ENCODE data around the gene ZNF513.

ZNF513 gene

DNA sequence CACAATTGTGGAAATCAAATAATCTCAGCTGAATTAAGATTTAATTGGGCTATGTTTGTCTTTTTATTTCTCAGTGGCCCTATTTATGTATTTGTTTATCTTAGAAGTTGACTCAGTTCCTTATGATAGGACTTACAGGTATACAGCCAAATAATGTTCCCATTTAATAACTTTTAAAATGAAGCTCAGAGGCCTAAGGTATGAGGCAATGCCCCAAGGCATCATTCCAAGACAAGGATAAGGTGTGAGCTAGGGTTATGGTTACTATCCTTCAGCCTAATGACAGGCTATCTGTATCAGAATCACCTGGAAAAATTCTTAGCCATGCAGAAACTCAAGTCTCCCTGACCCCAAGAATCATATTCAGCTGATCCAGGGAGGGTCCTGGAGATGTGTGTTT is 40.5 kb upstream of the ZNF513 start:
- DNase-seq (ENCODE audit: low read depth), result no peak
- H3K4me3 ChIP-seq (ENCODE audit: low read length), result no peak overlapping the region
- TF ChIP-seq, protein P1, sequence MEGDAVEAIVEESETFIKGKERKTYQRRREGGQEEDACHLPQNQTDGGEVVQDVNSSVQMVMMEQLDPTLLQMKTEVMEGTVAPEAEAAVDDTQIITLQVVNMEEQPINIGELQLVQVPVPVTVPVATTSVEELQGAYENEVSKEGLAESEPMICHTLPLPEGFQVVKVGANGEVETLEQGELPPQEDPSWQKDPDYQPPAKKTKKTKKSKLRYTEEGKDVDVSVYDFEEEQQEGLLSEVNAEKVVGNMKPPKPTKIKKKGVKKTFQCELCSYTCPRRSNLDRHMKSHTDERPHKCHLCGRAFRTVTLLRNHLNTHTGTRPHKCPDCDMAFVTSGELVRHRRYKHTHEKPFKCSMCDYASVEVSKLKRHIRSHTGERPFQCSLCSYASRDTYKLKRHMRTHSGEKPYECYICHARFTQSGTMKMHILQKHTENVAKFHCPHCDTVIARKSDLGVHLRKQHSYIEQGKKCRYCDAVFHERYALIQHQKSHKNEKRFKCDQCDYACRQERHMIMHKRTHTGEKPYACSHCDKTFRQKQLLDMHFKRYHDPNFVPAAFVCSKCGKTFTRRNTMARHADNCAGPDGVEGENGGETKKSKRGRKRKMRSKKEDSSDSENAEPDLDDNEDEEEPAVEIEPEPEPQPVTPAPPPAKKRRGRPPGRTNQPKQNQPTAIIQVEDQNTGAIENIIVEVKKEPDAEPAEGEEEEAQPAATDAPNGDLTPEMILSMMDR (conservative IDR thresholded peaks at IDR 0.05; ENCODE audit: low read depth, low read length), result no peak

DNA sequence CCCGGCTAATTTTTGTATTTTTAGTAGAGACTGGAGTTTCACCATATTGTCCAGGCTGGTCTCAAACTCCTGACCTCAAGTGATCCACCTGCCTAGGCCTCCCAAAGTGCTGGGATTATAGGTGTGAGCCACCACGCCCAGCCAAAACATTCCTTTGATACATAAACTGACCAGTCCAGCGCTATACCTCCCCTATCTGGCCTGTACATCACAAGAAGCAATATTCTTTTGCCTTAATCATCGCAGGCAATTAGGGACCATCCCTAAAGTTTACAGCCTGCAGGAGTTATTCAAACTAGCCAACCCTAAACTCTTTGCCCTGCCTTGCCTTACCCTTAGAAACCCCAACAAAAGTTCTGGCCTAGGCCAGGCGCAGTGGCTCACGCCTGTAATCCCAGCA is 35.6 kb upstream of the ZNF513 start:
- TF ChIP-seq, protein P1 (conservative IDR thresholded peaks at IDR 0.05; ENCODE audit: low read depth, low read length), result no peak
- DNase-seq (ENCODE audit: low read depth), result no peak
- H3K4me3 ChIP-seq (ENCODE audit: low read length), result no peak overlapping the region

DNA sequence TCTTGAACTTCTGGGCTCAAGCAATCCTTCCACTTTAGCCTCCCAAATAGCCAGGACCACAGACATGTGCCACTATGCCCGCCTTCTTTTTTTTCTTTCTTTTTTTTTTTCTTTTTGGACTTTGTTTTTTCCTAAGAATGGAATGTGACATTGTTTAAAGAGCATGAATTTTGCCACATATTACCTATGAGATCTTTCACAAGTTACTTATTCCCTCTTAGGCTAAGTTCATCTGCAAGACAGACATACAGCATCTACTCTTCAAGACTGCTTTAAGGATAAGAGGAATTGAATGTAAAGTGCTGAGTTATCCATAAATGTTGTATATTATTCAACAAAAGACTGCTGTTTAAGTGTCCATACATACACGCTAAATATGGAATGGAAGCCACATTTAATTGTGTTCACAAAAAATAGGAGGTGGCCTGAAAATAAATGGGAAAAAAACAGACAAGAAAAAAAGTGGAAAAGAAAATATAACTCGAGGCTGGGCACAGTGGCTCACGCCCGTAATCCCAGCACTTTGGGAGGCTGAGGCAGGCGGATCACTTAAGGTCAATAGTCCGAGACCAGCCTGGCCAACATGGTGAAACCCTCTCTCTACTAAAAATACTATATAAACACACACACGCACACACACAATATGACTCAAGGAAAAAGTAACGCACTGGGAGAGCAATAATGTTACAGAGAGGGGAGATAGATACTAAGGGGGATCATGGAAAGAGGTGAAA is 32.1 kb upstream of the ZNF513 start:
- no peak overlapping the region for H3K4me3 ChIP-seq (ENCODE audit: low read length)
- TF ChIP-seq, protein P1 (conservative IDR thresholded peaks at IDR 0.05; ENCODE audit: low read depth, low read length), result no peak
- DNase-seq (ENCODE audit: low read depth), result no peak

DNA sequence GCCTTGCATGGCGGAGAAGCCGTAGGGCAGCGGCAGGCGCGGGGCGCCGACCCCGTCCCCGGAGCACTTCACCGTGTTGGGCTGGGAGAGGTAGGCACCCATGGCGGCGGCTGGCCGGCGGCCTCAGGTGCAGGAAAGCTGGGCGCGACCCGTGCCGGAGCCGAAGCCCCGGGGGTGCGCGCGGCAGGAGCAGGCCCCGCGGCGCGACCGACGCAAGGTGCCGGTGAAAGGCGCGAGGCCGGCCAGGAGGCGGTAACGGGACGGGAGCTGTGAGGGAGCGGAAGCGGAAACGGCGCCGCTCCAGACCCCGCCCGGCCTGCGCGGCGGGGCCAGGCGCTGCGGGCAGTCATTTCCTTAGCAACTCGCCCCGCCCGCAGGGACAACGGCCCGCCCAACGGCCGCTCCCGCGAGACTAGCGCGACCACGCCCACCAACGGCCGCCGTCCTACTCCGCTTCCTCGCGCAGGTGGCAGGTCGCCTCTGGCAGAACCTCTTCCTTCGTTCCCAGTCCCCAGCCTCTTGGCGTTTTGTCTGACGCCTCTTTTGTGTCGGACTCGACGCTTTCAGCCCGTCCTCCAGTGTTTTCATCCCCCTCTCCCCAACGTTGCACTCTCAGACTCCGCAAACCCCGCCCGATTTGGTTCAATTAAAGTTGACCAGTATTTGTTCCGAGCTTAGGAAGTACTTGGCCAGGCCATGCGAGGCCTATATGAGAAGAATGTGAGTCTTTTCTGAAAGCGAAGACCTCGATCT is 29.0 kb upstream of the ZNF513 start, which contains the start of gene PPM1G:
Gene PPM1G, minus strand, starts transcription at position 271 of the 753 bp plus-strand sequence. Its CDS starts 169 bp downstream, at position 102.
- TF ChIP-seq, protein P1 (conservative IDR thresholded peaks at IDR 0.05; ENCODE audit: low read depth, low read length), result no peak
- H3K4me3 ChIP-seq (ENCODE audit: low read length), result peak within 1 kb of the TSS; percentile 87
- DNase-seq (ENCODE audit: low read depth), result peak; percentile 71

DNA sequence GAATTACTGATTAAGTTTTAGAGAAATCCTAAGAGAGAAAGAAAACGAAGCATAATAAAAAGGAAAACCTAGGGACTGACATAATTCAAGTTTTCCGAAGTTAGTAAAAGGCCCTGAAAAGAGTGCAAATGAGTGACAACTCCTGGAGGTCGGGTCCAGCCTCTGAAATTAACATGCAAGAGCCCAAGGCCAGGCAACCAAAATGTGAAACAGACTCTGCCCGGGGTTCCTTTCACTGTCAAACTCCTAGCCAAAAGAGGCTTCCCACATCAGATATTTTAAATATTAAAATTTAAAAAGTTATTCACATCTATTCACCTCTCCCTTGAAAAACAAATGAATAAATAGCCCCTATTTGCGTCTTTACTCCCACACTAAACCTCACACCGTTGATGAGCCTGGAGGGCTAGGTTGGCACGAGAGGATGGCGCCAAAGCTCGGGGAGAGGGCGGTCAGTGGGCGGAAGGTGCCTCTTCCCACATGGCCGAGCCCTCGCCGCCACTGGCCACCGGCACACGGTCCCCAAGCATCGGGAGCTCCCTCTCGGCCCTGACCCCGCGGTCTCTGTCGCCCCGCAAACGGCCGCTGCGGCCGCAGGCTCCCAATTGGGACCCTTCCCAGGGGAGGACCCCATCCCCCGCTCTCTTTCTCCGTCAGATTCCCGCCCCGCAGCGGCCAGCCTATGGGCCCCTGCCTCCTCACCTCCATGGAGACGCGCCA is 28.2 kb upstream of the ZNF513 start:
- DNase-seq (ENCODE audit: low read depth), result no peak
- peak overlapping the region; percentile 87 for H3K4me3 ChIP-seq (ENCODE audit: low read length)
- TF ChIP-seq, protein P1 (conservative IDR thresholded peaks at IDR 0.05; ENCODE audit: low read depth, low read length), result no peak

DNA sequence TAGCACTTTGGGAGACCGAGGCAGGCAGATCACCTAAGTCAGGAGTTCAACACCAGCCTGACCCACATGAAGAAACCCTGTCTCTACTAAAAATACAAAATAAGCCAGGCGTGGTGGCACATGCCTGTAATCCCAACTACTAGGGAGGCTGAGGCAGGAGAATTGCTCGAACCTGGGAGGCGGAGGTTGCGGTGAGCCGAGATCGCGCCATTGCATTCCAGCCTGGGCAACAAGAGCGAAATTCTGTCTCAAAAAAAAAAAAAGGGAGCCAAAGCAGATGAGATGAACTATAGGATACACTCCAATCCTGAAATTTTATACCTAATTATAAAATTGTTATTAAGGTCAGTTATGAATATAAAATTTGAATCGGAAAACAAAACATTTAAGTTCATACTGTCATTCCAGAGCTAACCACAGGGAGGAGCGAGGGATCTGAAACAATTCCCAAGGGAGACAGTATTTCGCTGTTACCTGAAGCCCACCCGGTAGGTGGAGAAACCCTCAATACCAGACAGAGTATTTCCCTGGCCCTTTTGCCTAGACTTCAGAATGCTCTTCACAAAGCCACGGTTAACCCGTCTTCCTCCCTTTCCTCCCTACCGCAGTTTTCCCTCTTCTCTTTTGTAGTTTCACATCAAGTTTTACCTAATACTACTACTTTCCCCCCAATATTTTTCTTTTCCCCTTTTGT is 27.4 kb upstream of the ZNF513 start:
- TF ChIP-seq, protein P1 (conservative IDR thresholded peaks at IDR 0.05; ENCODE audit: low read depth, low read length), result peak; percentile 69
- peak; percentile 26 for DNase-seq (ENCODE audit: low read depth)
- peak overlapping the region; percentile 87 for H3K4me3 ChIP-seq (ENCODE audit: low read length)
